Testis (tissue), 3 donors: Measurements from ENCODE around the gene PTPRT. TPM values are rescaled to one million over a fixed set of nuclear protein-coding genes. Genes with fewer than 3 reads are reported as not detected.

Experiments used
- DNase-seq: peaks from one replicate; pipeline ENCODE4 v3.0.0-alpha.2; 2019
- H3K27ac ChIP-seq, 2 donors: fragments of 200-600 bp; sonication (generic); one replicate each; pipeline ENCODE4 v1.5.1; 2019
- H3K27me3 ChIP-seq: fragments of 200-600 bp; sonication (generic); one replicate; pipeline ENCODE4 v1.5.1; 2019
- H3K36me3 ChIP-seq: fragments of 200-600 bp; sonication (generic); one replicate; pipeline ENCODE4 v1.5.1; 2017; ENCODE audit warnings: low read depth; ENCODE audit errors: missing control alignments
- H3K4me1 ChIP-seq: fragments of 200-600 bp; sonication (generic); one replicate; pipeline ENCODE4 v1.5.1; 2019
- H3K4me3 ChIP-seq, 2 donors: fragments of 200-600 bp; sonication (generic); one replicate each; pipeline ENCODE4 v1.5.1; 2017 to 2019
- H3K9me3 ChIP-seq: fragments of 200-600 bp; sonication (generic); one replicate; pipeline ENCODE4 v1.5.1; 2017
- POLR2A ChIP-seq: fragments of 450-650 bp; IDR thresholded peaks from one replicate; pipeline ENCODE4 v1.6.1; 2017; ENCODE audit warnings: antibody characterized with exemption, mild to moderate bottlenecking, moderate library complexity
- WGBS, 2 donors: methylation state at CpG; one replicate each; pipeline ENCODE4 v1.1.5; 2018; 5-methylcytosine and 5-hydroxymethylcytosine counted together
- intact Hi-C: fragments of 100-400 bp; cut with DNase I; formaldehyde crosslinking; loops from one replicate; pipeline ENCODE4 v1.15.1; 2023; ENCODE audit warnings: low total_unique reads
- polyA plus RNA-seq: library from polyadenylated mRNA; stranded (reverse); fragments of 350-450 nt; fragmentation: Illumina TruSeq; extraction: RNeasy Lipid Tissue Mini Kit (QIAGEN cat#74804); gene quantifications from one replicate; pipeline ENCODE4 v1.2.3, GENCODE V29; 2014; ENCODE audit warnings: low read depth, low replicate concordance; ENCODE audit not compliant: insufficient read depth
- total RNA-seq, 2 donors: library from RNA; depleted of rRNA; stranded (reverse); fragments of >200 nt; gene quantifications; one replicate each; pipeline ENCODE4 v1.2.3, GENCODE V29; 2016
- TF ChIP-seq, protein P1 (sequence below), 3 experiments: fragments of 450-650 bp in 2 of 3; fragments of 200-600 bp in 1 of 3; sonication (generic) in 1 of 3; IDR thresholded peaks; one replicate each; pipeline ENCODE4 v1.5.1; 2016 to 2019; ENCODE audit warnings: antibody characterized with exemption in 3 of 3, mild to moderate bottlenecking in 2 of 3, moderate library complexity in 1 of 3

The PTPRT gene
- total and polyA plus RNA-seq, 3 donors from 2014 or later: 2.3 to 2.5 (median 2.3) TPM

DNA sequence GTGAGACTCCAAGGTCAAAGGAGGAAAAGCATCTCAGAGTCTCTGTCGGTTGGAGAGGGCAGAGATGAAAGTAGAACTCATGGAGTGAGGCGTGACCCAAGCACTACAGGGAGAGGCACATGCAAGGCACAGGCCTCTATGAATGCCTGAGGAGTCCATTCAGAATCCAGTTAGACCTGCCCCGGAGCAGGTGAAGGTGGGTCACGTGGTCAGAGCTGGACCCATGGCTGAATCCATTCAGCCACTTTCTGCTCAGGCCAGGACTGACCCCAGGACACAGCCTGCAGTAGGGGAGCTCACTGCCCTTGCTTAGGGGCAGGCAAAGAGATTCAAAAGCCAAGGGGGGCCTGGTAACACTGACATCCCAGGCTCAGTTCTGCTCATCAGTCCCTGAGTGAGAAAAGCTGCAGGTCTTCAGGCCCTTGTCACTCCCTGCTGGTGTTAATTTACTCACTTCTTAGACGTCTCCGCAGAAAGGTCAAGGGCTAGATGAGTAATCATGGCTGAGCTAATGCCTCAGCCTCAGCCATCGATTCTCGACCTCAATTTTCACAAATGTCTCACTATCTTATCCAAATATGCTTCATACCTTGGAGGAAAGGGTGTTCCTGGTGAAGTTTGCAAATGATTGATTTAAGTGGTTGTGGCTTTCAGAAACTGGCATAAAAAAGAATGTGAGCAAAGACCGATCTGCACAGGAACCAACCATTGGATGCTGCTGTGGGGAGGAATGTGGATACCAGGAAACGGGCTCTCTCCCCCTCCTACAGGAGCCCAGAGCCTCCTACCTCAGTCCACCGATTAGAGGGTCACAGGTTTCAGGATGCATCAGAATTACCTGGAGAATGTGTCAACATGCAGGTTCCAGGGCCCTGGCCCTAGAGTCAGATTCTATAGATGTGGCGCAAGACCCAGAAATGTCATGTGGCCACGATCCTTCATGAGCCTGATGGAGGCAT, 584.4 kb downstream of the PTPRT start:
- no peaks in the 10 kb centered on the region for H3K36me3 ChIP-seq
- no peaks in the 10 kb centered on the region for H3K9me3 ChIP-seq
- 67 to 71% methylated on average over 11 to 13 of the region's 13 CpGs for WGBS, 2 donors
- no peaks in the 10 kb centered on the region for H3K4me1 ChIP-seq
- intact Hi-C loops: no loop called here
- no peak for DNase-seq
- no peaks in the 10 kb centered on the region for H3K27me3 ChIP-seq
- no peak overlapping the region for H3K27ac ChIP-seq
- H3K4me3 ChIP-seq: no peak overlapping the region
- TF ChIP-seq, protein P1, sequence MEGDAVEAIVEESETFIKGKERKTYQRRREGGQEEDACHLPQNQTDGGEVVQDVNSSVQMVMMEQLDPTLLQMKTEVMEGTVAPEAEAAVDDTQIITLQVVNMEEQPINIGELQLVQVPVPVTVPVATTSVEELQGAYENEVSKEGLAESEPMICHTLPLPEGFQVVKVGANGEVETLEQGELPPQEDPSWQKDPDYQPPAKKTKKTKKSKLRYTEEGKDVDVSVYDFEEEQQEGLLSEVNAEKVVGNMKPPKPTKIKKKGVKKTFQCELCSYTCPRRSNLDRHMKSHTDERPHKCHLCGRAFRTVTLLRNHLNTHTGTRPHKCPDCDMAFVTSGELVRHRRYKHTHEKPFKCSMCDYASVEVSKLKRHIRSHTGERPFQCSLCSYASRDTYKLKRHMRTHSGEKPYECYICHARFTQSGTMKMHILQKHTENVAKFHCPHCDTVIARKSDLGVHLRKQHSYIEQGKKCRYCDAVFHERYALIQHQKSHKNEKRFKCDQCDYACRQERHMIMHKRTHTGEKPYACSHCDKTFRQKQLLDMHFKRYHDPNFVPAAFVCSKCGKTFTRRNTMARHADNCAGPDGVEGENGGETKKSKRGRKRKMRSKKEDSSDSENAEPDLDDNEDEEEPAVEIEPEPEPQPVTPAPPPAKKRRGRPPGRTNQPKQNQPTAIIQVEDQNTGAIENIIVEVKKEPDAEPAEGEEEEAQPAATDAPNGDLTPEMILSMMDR (IDR thresholded peaks at IDR 0.05): no peak

DNA sequence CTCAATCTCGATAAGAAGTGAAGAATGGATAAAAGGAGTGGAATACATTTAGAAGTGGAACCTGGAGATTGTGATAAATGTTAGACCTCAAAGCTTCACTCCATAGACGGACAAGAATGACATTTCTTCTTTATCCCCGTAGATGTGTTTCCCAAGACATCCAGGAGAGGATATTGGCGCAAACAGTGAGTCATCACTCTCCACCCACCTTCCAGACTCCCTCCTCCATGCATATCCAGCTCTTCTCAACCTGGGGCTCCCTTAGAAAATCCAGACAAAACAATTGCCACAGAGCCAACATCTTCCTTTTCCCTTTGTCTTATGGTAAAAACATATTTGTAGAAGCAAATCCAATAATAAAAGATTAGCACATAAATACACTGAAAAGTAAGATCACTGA, 586.1 kb downstream of the PTPRT start:
- no peak overlapping the region for H3K4me3 ChIP-seq
- no peaks in the 10 kb centered on the region for H3K27me3 ChIP-seq
- no peaks in the 10 kb centered on the region for H3K9me3 ChIP-seq
- H3K36me3 ChIP-seq: no peaks in the 10 kb centered on the region
- WGBS, 2 donors: 79 to 85% methylated on average over 4 of the region's 4 CpGs
- intact Hi-C loops: no loop called here
- no peaks in the 10 kb centered on the region for H3K4me1 ChIP-seq
- no peak overlapping the region for H3K27ac ChIP-seq
- no peak for DNase-seq
- TF ChIP-seq, protein P1 (IDR thresholded peaks at IDR 0.05): no peak
- TF ChIP-seq POLR2A: no peak

DNA sequence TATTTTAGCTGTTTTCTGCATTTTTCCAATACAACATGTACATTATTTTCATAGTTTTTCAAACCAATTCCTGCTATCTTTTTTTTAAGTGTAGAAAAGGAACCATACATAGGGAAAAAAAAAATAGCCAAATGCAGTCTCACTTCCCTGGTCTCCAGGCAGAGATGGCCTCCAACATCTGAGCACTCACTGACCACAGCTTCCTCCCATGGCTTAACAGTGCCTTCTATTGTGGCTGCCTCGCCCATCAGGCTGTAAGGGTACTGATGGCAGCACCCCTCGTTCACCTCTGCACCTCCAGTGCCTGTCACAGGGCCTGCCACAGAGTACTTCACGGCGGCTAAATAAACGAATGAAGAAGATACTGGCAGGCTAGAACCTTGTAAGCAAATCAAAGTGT, 591.1 kb downstream of the PTPRT start:
- no peak for DNase-seq
- TF ChIP-seq, protein P1 (IDR thresholded peaks at IDR 0.05): no peak
- no peak for TF ChIP-seq POLR2A
- Histone ChIP-seq H3K9me3 (no peaks in the 10 kb centered on the region), H3K4me3 (no peak overlapping the region), H3K27ac (no peak overlapping the region), H3K27me3 (no peaks in the 10 kb centered on the region), H3K36me3 (no peaks in the 10 kb centered on the region), H3K4me1 (no peaks in the 10 kb centered on the region)
- intact Hi-C loops: no loop called here
- WGBS, 2 donors: 78 to 79% methylated on average over 5 of the region's 5 CpGs

DNA sequence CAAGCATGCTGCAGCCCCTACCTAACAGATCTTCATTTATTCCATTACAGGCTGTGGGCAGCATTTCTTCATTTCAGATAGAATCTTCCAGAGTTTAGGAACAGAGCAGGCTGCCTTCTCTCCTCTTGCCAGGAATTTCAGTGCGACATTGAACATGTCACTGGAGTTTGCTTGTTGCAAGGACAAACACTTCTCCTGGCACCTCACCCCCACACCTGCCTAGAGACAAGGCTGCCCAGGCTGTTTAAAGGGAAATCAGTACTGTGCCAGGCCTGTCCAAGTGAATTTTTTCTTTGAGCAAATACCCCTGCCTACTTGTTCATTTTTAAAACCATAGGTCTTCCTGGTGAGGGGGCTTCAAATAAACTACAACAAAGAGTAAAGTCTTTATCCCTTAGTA, 594.1 kb downstream of the PTPRT start:
- no peak overlapping the region for H3K4me3 ChIP-seq
- no peaks in the 10 kb centered on the region for H3K27me3 ChIP-seq
- TF ChIP-seq, protein P1 (IDR thresholded peaks at IDR 0.05): no peak
- no peak for TF ChIP-seq POLR2A
- intact Hi-C loops: no loop called here
- H3K27ac ChIP-seq: no peak overlapping the region
- no peaks in the 10 kb centered on the region for H3K9me3 ChIP-seq
- 65 to 70% methylated on average over 1 of the region's 1 CpG for WGBS, 2 donors
- no peaks in the 10 kb centered on the region for H3K4me1 ChIP-seq
- no peaks in the 10 kb centered on the region for H3K36me3 ChIP-seq
- no peak for DNase-seq

DNA sequence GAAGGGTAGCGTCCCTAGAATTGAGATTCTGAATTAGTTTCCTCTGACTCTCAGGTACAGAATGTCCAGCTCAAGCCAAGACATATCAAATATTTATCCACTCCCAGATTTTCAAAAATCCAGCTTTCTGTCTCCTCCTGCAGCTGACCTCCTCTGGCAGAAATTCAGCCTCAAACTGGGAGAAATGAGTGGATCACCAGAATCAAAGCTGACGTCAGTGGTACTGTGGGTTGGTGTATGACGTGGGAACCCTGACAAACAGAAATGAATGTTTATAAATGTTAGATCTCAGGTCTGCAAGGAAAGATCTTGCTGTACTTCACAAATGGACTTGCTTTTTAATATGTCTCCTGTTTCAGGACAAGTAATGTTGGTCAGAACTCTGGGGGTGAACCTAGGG, 595.0 kb downstream of the PTPRT start:
- DNase-seq: no peak
- H3K27ac ChIP-seq: no peak overlapping the region
- no peak overlapping the region for H3K4me3 ChIP-seq
- no peaks in the 10 kb centered on the region for H3K36me3 ChIP-seq
- TF ChIP-seq POLR2A: no peak
- TF ChIP-seq, protein P1 (IDR thresholded peaks at IDR 0.05): no peak
- H3K4me1 ChIP-seq: no peaks in the 10 kb centered on the region
- H3K27me3 ChIP-seq: no peaks in the 10 kb centered on the region
- intact Hi-C loops: no loop called here
- WGBS, 2 donors: 90 to 91% methylated on average over 3 of the region's 3 CpGs
- H3K9me3 ChIP-seq: no peaks in the 10 kb centered on the region
